Measurements from ENCODE around the gene CTCF.

- no peak for TF ChIP-seq CTCF (conservative IDR thresholded peaks at IDR 0.05; ENCODE audit: low read depth in 2 of 2)
- no peak for TF ChIP-seq EZH2 (IDR thresholded peaks at IDR 0.05; ENCODE audit: low read depth, unreplicated experiment)
- TF ChIP-seq POLR2AphosphoS5 (IDR thresholded peaks at IDR 0.05; ENCODE audit: low read depth): no peak
- TF ChIP-seq EZH2phosphoT487 (IDR thresholded peaks at IDR 0.05; ENCODE audit: unreplicated experiment): no peak
- TF ChIP-seq JUNB (IDR thresholded peaks at IDR 0.05; ENCODE audit: unreplicated experiment): no peak
- no peak for TF ChIP-seq REST (IDR thresholded peaks at IDR 0.05; ENCODE audit: unreplicated experiment)
- TF ChIP-seq CREB1 (CRISPR knock-in tag; IDR thresholded peaks at IDR 0.05; ENCODE audit: low read depth): no peak
- no peak for TF ChIP-seq ZNF331 (CRISPR knock-in tag; IDR thresholded peaks at IDR 0.05; ENCODE audit: low read depth)
- TF ChIP-seq ETS1 (IDR thresholded peaks at IDR 0.05): no peak
- no peak for TF ChIP-seq STAT1 (IDR thresholded peaks at IDR 0.05; ENCODE audit: unreplicated experiment)
Observed at GRCh38 chr16:67656344-67657016, 94.2 kb downstream of the CTCF start.
